ENCODE measurements around the gene NAA11. TPM values are rescaled to one million over a fixed set of nuclear protein-coding genes. Genes with fewer than 3 reads are reported as not detected.

Gene NAA11
- total and polyA plus RNA-seq, 2 donors (not counting 1 experiment from before 2014, with no cell fraction given): not detected

- Histone ChIP-seq H2AFZ (ENCODE audit: low read length) (no peak overlapping the region), H3K9me3 (ENCODE audit: control insufficient read depth, insufficient read depth, low read depth, low read length) (no peaks in the 10 kb centered on the region), H3K79me2 (ENCODE audit: control insufficient read depth, insufficient read depth, low read length) (no peaks in the 10 kb centered on the region), H3K36me3 (ENCODE audit: control insufficient read depth, insufficient read depth, low read length) (no peaks in the 10 kb centered on the region), H3K4me3 (replicated peaks in 1 of 4; ENCODE audit: control extremely low read depth in 1 of 4, insufficient read depth in 1 of 4, low read depth in 3 of 4, low read length in 4 of 4) (no peak overlapping the region), H4K20me1 (ENCODE audit: control insufficient read depth, extremely low read depth, insufficient read depth, low read length) (no peaks in the 10 kb centered on the region), H3K4me1 (ENCODE audit: control insufficient read depth, extremely low read depth, insufficient read depth, low read length) (no peaks in the 10 kb centered on the region), H3K27me3 (ENCODE audit: control insufficient read depth, insufficient read depth, low read length) (no peaks in the 10 kb centered on the region), H3K27ac (ENCODE audit: insufficient read depth, low read length) (no peak overlapping the region), H3K4me2 (ENCODE audit: extremely low read depth, insufficient read depth, low read length) (no peak overlapping the region), H3K9ac (ENCODE audit: insufficient read depth, low read length) (no peak overlapping the region)
- no peak for TF ChIP-seq EZH2 (IDR thresholded peaks at IDR 0.05; ENCODE audit: low read length, missing control alignments)
- no peak for DNase-seq (ENCODE audit: low read depth in 2 of 2)
Observed at GRCh38 chr4:79353075-79353474, 27.2 kb upstream of the NAA11 start.

GRCh38 chr4:79348405-79348804 lies 22.5 kb upstream of the NAA11 start:
- no peak overlapping the region for H2AFZ ChIP-seq (ENCODE audit: low read length)
- H3K27me3 ChIP-seq (ENCODE audit: control insufficient read depth, insufficient read depth, low read length): no peaks in the 10 kb centered on the region
- no peaks in the 10 kb centered on the region for H4K20me1 ChIP-seq (ENCODE audit: control insufficient read depth, extremely low read depth, insufficient read depth, low read length)

GRCh38 chr4:79341893-79342653 lies 16.2 kb upstream of the NAA11 start:
- no peak overlapping the region for H3K4me2 ChIP-seq (ENCODE audit: extremely low read depth, insufficient read depth, low read length)
- H3K27ac ChIP-seq (ENCODE audit: insufficient read depth, low read length): no peak overlapping the region
- no peaks in the 10 kb centered on the region for H3K4me1 ChIP-seq (ENCODE audit: control insufficient read depth, extremely low read depth, insufficient read depth, low read length)
- no peak for DNase-seq (ENCODE audit: low read depth in 2 of 2)
- H3K4me3 ChIP-seq (replicated peaks in 1 of 4; ENCODE audit: control extremely low read depth in 1 of 4, insufficient read depth in 1 of 4, low read depth in 3 of 4, low read length in 4 of 4): no peak overlapping the region
- H3K9ac ChIP-seq (ENCODE audit: insufficient read depth, low read length): no peak overlapping the region
- no peaks in the 10 kb centered on the region for H3K9me3 ChIP-seq (ENCODE audit: control insufficient read depth, insufficient read depth, low read depth, low read length)
- no peaks in the 10 kb centered on the region for H3K36me3 ChIP-seq (ENCODE audit: control insufficient read depth, insufficient read depth, low read length)
- H2AFZ ChIP-seq (ENCODE audit: low read length): no peak overlapping the region
- no peaks in the 10 kb centered on the region for H3K27me3 ChIP-seq (ENCODE audit: control insufficient read depth, insufficient read depth, low read length)
- no peaks in the 10 kb centered on the region for H3K79me2 ChIP-seq (ENCODE audit: control insufficient read depth, insufficient read depth, low read length)
- TF ChIP-seq EZH2 (IDR thresholded peaks at IDR 0.05; ENCODE audit: low read length, missing control alignments): no peak
- no peak for TF ChIP-seq CTCF (conservative IDR thresholded peaks at IDR 0.05 in 1 of 2, IDR thresholded peaks at IDR 0.05 in 1 of 2; ENCODE audit: low read depth in 1 of 2, low read length in 2 of 2)
- no peaks in the 10 kb centered on the region for H4K20me1 ChIP-seq (ENCODE audit: control insufficient read depth, extremely low read depth, insufficient read depth, low read length)

More at GRCh38 chr4:79348405-79348804, 22.5 kb upstream of the NAA11 start:
- Histone ChIP-seq H3K9me3 (ENCODE audit: control insufficient read depth, insufficient read depth, low read depth, low read length) (no peaks in the 10 kb centered on the region), H3K79me2 (ENCODE audit: control insufficient read depth, insufficient read depth, low read length) (no peaks in the 10 kb centered on the region), H3K36me3 (ENCODE audit: control insufficient read depth, insufficient read depth, low read length) (no peaks in the 10 kb centered on the region), H3K4me2 (ENCODE audit: extremely low read depth, insufficient read depth, low read length) (no peak overlapping the region), H3K27ac (ENCODE audit: insufficient read depth, low read length) (no peak overlapping the region), H3K9ac (ENCODE audit: insufficient read depth, low read length) (no peak overlapping the region), H3K4me3 (replicated peaks in 1 of 4; ENCODE audit: control extremely low read depth in 1 of 4, insufficient read depth in 1 of 4, low read depth in 3 of 4, low read length in 4 of 4) (no peak overlapping the region), H3K4me1 (ENCODE audit: control insufficient read depth, extremely low read depth, insufficient read depth, low read length) (no peaks in the 10 kb centered on the region)
- TF ChIP-seq EZH2 (IDR thresholded peaks at IDR 0.05; ENCODE audit: low read length, missing control alignments): no peak
- no peak for TF ChIP-seq CTCF (conservative IDR thresholded peaks at IDR 0.05 in 1 of 2, IDR thresholded peaks at IDR 0.05 in 1 of 2; ENCODE audit: low read depth in 1 of 2, low read length in 2 of 2)
- DNase-seq (ENCODE audit: low read depth in 2 of 2): no peak
